H9 (cell line): Measurements from ENCODE around the gene LAMC3. TPM values are rescaled to one million over a fixed set of nuclear protein-coding genes. Genes with fewer than 3 reads are reported as not detected.

Source experiments
- DNase-seq: peaks from one replicate; pipeline ENCODE4 v3.0.0-alpha.2; 2017
- H2AFZ ChIP-seq: one replicate; pipeline ENCODE4 v1.6.1; 2013; ENCODE audit warnings: mild to moderate bottlenecking, low read length, control low read depth, moderate library complexity
- H2AK5ac ChIP-seq: 2 replicates; pipeline ENCODE4 v1.6.1; 2013; ENCODE audit warnings: low read length, control low read depth, mixed read lengths; ENCODE audit not compliant: insufficient read length
- H2BK120ac ChIP-seq: one replicate; pipeline ENCODE4 v1.6.1; 2013; ENCODE audit warnings: low read depth, mild to moderate bottlenecking, low read length, control low read depth, inconsistent platforms; ENCODE audit not compliant: poor library complexity, severe bottlenecking
- H2BK12ac ChIP-seq: 2 replicates; pipeline ENCODE4 v1.6.1; 2013; ENCODE audit warnings: low read length, control low read depth, mixed read lengths, low read depth; ENCODE audit not compliant: insufficient read length
- H2BK15ac ChIP-seq: 2 replicates; pipeline ENCODE4 v1.6.1; 2013; ENCODE audit warnings: low read depth, low read length, control low read depth
- H2BK20ac ChIP-seq: one replicate; pipeline ENCODE4 v1.6.1; 2013; ENCODE audit warnings: low read depth, mild to moderate bottlenecking, low read length, control low read depth, inconsistent platforms; ENCODE audit not compliant: poor library complexity, severe bottlenecking
- H2BK5ac ChIP-seq: 2 replicates; pipeline ENCODE4 v1.6.1; 2013; ENCODE audit warnings: low read length, control low read depth, mixed read lengths; ENCODE audit not compliant: insufficient read length
- H3K14ac ChIP-seq: 2 replicates; pipeline ENCODE4 v1.6.1; 2013; ENCODE audit warnings: low read length, control low read depth; ENCODE audit not compliant: insufficient read depth
- H3K18ac ChIP-seq: 2 replicates; pipeline ENCODE4 v1.6.1; 2013; ENCODE audit warnings: low read depth, mild to moderate bottlenecking, mixed read lengths, low read length, control low read depth; ENCODE audit not compliant: insufficient read length
- H3K23ac ChIP-seq: 2 replicates; pipeline ENCODE4 v1.6.1; 2013; ENCODE audit warnings: low read length, control low read depth, mixed read lengths, low read depth; ENCODE audit not compliant: insufficient read length
- H3K23me2 ChIP-seq: 2 replicates; pipeline ENCODE4 v1.6.1; 2013; ENCODE audit warnings: low read depth, mild to moderate bottlenecking, mixed read lengths, low read length, control low read depth; ENCODE audit not compliant: insufficient read length, poor library complexity, severe bottlenecking
- H3K27ac ChIP-seq: 2 replicates; pipeline ENCODE4 v1.5.1; 2013; ENCODE audit warnings: low read length, control low read depth, mixed read lengths, low read depth; ENCODE audit not compliant: insufficient read length
- H3K27me3 ChIP-seq: 2 replicates; pipeline ENCODE4 v1.6.1; 2013; ENCODE audit warnings: low read length, control low read depth, inconsistent platforms; ENCODE audit not compliant: insufficient read depth
- H3K4ac ChIP-seq: 2 replicates; pipeline ENCODE4 v1.6.1; 2013; ENCODE audit warnings: low read depth, mild to moderate bottlenecking, control low read depth, inconsistent platforms, low read length, moderate library complexity
- H3K4me1 ChIP-seq: 2 replicates; pipeline ENCODE4 v1.6.1; 2013; ENCODE audit warnings: low read length, control low read depth, inconsistent platforms; ENCODE audit not compliant: insufficient read depth
- H3K4me2 ChIP-seq: 2 replicates; pipeline ENCODE4 v1.6.1; 2013; ENCODE audit warnings: low read length, control low read depth, mixed read lengths; ENCODE audit not compliant: insufficient read length, insufficient read depth
- H3K56ac ChIP-seq: 2 replicates; pipeline ENCODE4 v1.6.1; 2013; ENCODE audit warnings: low read depth, mild to moderate bottlenecking, mixed read lengths, low read length, control low read depth; ENCODE audit not compliant: insufficient read length
- H3K79me1 ChIP-seq: 2 replicates; pipeline ENCODE4 v1.6.1; 2013; ENCODE audit warnings: low read depth, mild to moderate bottlenecking, moderate library complexity, low read length, control low read depth, inconsistent platforms; ENCODE audit not compliant: insufficient read depth, poor library complexity, severe bottlenecking
- H3K79me2 ChIP-seq: 2 replicates; pipeline ENCODE4 v1.6.1; 2013; ENCODE audit warnings: low read length, control low read depth, inconsistent platforms; ENCODE audit not compliant: insufficient read depth
- H3K9ac ChIP-seq: 2 replicates; pipeline ENCODE4 v1.6.1; 2013; ENCODE audit warnings: low read length, control low read depth, mixed read lengths; ENCODE audit not compliant: insufficient read length; ENCODE audit errors: extremely low read depth
- H3K9me3 ChIP-seq: one replicate; pipeline ENCODE4 v1.6.1; 2013; ENCODE audit warnings: low read depth, low read length, inconsistent platforms; ENCODE audit not compliant: control insufficient read depth
- H3T11ph ChIP-seq: one replicate; pipeline ENCODE4 v1.6.1; 2013; ENCODE audit warnings: mild to moderate bottlenecking, low read length, control low read depth, inconsistent platforms
- H4K20me1 ChIP-seq: one replicate; pipeline ENCODE4 v1.6.1; 2013; ENCODE audit not compliant: control insufficient read depth, insufficient read length, insufficient read depth
- H4K5ac ChIP-seq: 2 replicates; pipeline ENCODE4 v1.6.1; 2013; ENCODE audit warnings: low read depth, mild to moderate bottlenecking, mixed read lengths, low read length, control low read depth; ENCODE audit not compliant: insufficient read length
- H4K8ac ChIP-seq: replicated peaks from 2 replicates; pipeline ENCODE4 v1.6.1; 2013; ENCODE audit warnings: low read length, control low read depth, mixed read lengths, low read depth; ENCODE audit not compliant: insufficient read length
- H4K91ac ChIP-seq: 2 replicates; pipeline ENCODE4 v1.6.1; 2013; ENCODE audit warnings: low read depth, mild to moderate bottlenecking, moderate library complexity, mixed read lengths, low read length, control low read depth; ENCODE audit not compliant: insufficient read length
- H3K27ac Mint-ChIP-seq, 3 experiments: 2 replicates in 2 of 3; 3 replicates in 1 of 3; pipeline ENCODE4 v1.8.0; 2020 to 2021; ENCODE audit warnings: mixed read lengths in 3 of 3, mild to moderate bottlenecking in 1 of 3, moderate library complexity in 1 of 3
- H3K27me3 Mint-ChIP-seq: 2 replicates; pipeline ENCODE4 v1.8.0; 2021; ENCODE audit warnings: low read depth, mild to moderate bottlenecking, moderate library complexity, mixed read lengths
- H3K36me3 Mint-ChIP-seq, 3 experiments: 2 replicates in 2 of 3; 3 replicates in 1 of 3; pipeline ENCODE4 v1.8.0; 2020 to 2021; ENCODE audit warnings: low read depth in 3 of 3, mixed read lengths in 3 of 3; ENCODE audit not compliant: insufficient read depth in 1 of 3
- H3K4me1 Mint-ChIP-seq, 2 experiments: 2 replicates each; pipeline ENCODE4 v1.8.0; 2020; ENCODE audit warnings: mixed read lengths in 2 of 2
- H3K4me3 Mint-ChIP-seq, 2 experiments: 2 replicates in 1 of 2; 3 replicates in 1 of 2; pipeline ENCODE4 v1.8.0; 2020 to 2021; ENCODE audit warnings: mild to moderate bottlenecking in 2 of 2, mixed read lengths in 2 of 2, moderate library complexity in 1 of 2
- H3K9me3 Mint-ChIP-seq, 2 experiments: 2 replicates in 1 of 2; 3 replicates in 1 of 2; pipeline ENCODE4 v1.8.0; 2020; ENCODE audit warnings: mild to moderate bottlenecking in 2 of 2, mixed read lengths in 2 of 2, moderate library complexity in 1 of 2
- CTCF ChIP-seq: fragments of 200-600 bp; sonication (generic); conservative IDR thresholded peaks from 3 replicates; pipeline ENCODE4 v1.8.0; 2021; ENCODE audit warnings: antibody characterized with exemption, mild to moderate bottlenecking
- WGBS: extraction: QIAGEN DNeasy Blood & Tissue Kit; methylation state at CpG from one replicate; pipeline ENCODE4 v1.1.7; 2013; ENCODE audit warnings: missing lambda C conversion rate, low lambda C conversion rate, mixed read lengths; ENCODE audit not compliant: insufficient read length; ENCODE audit errors: extremely low coverage; 5-methylcytosine and 5-hydroxymethylcytosine counted together
- total RNA-seq: library from RNA; stranded (reverse); gene quantifications from 2 replicates; pipeline ENCODE4 v1.2.1, GENCODE V29; 2021

LAMC3 gene
- total RNA-seq, 1 experiment from 2014 or later = 21.7 TPM

DNA sequence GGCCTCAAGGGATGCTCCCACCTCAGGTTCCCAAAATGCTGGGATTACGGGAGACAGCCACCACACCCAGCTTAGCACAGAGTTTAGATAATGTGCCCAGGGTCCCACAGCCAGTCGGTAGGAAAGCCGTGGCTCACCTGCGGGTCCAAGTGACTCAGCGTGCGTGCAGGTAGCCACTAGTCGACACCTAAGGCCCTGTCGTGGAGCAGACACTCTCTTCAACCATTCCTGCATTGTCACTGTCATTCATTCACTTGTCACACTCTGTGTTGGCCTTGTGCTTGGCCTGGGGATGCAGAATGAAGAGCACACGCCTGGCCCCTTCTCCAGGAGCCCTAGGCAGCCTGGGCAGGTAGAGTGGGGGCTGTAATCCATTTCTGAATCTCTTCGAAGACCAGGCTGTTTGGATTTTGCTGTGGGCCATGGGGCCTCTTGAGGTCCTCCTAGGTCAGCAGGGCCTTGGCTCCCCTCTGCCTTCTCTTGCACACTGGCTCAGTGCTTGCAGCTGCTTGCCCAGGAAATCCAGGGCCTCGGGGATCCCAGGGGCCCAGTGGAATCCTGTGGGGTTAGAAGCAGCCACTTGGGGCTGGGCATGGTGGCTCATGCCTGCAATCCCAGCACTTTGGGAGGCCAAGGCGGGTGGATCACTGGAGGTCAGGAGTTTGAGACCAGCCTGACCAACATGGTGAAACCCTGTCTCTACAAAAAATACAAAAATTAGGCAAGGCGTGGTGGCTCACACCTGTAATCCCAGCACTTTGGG lies 81.2 kb downstream of the LAMC3 start:
- H3K4me3 Mint-ChIP-seq = no peak overlapping the region

More for the DNA sequence above, 81.2 kb downstream of the LAMC3 start:
- H3K79me2 ChIP-seq = no peaks in the 10 kb centered on the region
- no peak overlapping the region for H4K5ac ChIP-seq
- H3K4ac ChIP-seq = no peak overlapping the region
- TF ChIP-seq CTCF = no peak
- H2BK20ac ChIP-seq = no peak overlapping the region
- no peak overlapping the region for H2BK5ac ChIP-seq
- no peak overlapping the region for H3T11ph ChIP-seq
- H3K23me2 ChIP-seq = no peaks in the 10 kb centered on the region
- no peak overlapping the region for H3K4me2 ChIP-seq
- no peak overlapping the region for H2BK15ac ChIP-seq
- H2AK5ac ChIP-seq = no peak overlapping the region
- H3K9ac ChIP-seq = no peak overlapping the region
- no peak overlapping the region for H3K14ac ChIP-seq
- no peaks in the 10 kb centered on the region for H3K79me1 ChIP-seq
- no peak overlapping the region for H3K18ac ChIP-seq
- H4K8ac ChIP-seq = no peak overlapping the region
- H3K27ac Mint-ChIP-seq = no peak overlapping the region
- H3K27me3 Mint-ChIP-seq = peaks cover 15% of the 10 kb centered on the region
- H3K9me3 Mint-ChIP-seq = no peaks in the 10 kb centered on the region; a peak in 1 of 5 replicates
- no peak overlapping the region for H4K91ac ChIP-seq
- H4K20me1 ChIP-seq = no peaks in the 10 kb centered on the region
- DNase-seq = no peak
- no peaks in the 10 kb centered on the region for H3K9me3 ChIP-seq
- H3K27me3 ChIP-seq = no peaks in the 10 kb centered on the region
- peaks cover 8 to 9% of the 10 kb centered on the region in 2 experiments for H3K4me1 Mint-ChIP-seq
- WGBS = no CpG with 5 or more reads among the region's 13 CpGs
- no peak overlapping the region for H2BK12ac ChIP-seq
- no peak overlapping the region for H3K56ac ChIP-seq
- no peak overlapping the region for H3K27ac ChIP-seq
- no peak overlapping the region for H3K23ac ChIP-seq
- peaks cover 0 to 3% (median 0%) of the 10 kb centered on the region in 3 experiments; a peak in 3 of 7 replicates for H3K36me3 Mint-ChIP-seq
- no peak overlapping the region for H2BK120ac ChIP-seq
- no peak overlapping the region for H2AFZ ChIP-seq
- no peaks in the 10 kb centered on the region for H3K4me1 ChIP-seq
